RWPE1 (cell line): ENCODE data around the gene JCAD.
A peak's percentile ranks its signal among the peaks of the same experiment; 100 is the strongest.

Experiments used
- CTCF ChIA-PET: fragments of 350-600 bp; sonication (Branson Sonifier 250); formaldehyde crosslinking; extraction: SDS; loops from one replicate; lab custom pipeline; 2021; lab: Yijun Ruan, JAX
- POLR2A ChIA-PET: fragments of 400-600 bp; formaldehyde crosslinking; extraction: SDS; loops from one replicate; lab custom pipeline; 2020; ENCODE audit warnings: antibody characterized with exemption; ENCODE audit not compliant: low non-redundant PET; lab: Yijun Ruan, JAX
- DNase-seq: peaks from one replicate; pipeline ENCODE4 v3.0.0; 2012; ENCODE audit warnings: low spot score
- H3K27ac ChIP-seq: fragments of 450-650 bp; 2 replicates; pipeline ENCODE4 v1.5.1; 2017
- TF ChIP-seq, protein P1 (sequence below): fragments of 450-650 bp; conservative IDR thresholded peaks from 2 replicates; pipeline ENCODE4 v1.5.1; 2017; ENCODE audit warnings: low read depth, mild to moderate bottlenecking

The JCAD gene

DNA sequence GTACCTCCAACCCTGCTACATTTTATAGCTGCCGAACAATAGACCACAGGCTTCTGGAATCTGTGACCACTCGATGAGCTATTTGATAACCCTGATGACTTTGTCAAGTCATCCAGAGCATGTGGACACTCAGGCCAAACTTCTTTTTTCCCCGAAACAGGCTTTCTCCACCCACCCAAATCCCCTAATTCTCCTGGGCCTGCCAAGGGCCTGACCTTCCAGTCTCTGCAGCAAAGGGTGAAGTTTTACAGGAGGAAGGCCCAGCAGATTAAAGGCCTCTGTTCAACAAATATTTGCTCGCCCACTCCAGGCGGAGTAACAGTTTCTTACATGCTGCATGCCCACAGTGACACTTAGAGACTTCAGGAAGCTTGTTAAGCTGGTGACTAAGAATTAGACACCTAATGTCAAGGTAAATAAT is 2.0 kb downstream of the JCAD start:
- CTCF ChIA-PET = no interaction called here

DNA sequence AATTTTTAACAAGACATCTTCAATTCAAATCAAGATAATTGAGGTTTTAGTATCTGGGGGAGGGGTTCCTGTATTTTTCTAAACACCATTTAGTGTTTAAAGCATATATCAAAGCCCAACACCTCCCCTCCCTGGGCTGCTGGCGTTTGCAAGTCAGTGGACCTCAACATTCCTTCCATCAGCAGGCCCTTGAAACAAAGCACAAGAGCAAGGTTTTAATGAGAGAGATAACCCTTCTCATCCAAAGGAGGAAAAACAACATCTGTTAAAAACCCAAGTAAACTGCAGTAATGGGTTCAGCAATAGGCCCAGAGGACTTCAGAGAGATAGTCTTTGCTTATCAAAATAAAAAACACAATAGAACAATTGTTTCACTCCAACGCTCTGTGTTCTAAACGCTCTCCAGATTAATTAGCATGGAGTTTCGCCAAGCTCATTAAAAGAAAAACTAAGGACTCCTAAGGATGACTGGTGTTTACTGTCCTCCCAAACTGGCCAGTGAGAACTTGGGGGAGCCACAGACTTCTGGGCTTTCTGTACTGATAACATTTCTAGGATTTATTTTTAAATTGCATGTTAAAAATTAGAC is 2.5 kb downstream of the JCAD start:
- H3K27ac ChIP-seq = no peak overlapping the region
- TF ChIP-seq, protein P1, sequence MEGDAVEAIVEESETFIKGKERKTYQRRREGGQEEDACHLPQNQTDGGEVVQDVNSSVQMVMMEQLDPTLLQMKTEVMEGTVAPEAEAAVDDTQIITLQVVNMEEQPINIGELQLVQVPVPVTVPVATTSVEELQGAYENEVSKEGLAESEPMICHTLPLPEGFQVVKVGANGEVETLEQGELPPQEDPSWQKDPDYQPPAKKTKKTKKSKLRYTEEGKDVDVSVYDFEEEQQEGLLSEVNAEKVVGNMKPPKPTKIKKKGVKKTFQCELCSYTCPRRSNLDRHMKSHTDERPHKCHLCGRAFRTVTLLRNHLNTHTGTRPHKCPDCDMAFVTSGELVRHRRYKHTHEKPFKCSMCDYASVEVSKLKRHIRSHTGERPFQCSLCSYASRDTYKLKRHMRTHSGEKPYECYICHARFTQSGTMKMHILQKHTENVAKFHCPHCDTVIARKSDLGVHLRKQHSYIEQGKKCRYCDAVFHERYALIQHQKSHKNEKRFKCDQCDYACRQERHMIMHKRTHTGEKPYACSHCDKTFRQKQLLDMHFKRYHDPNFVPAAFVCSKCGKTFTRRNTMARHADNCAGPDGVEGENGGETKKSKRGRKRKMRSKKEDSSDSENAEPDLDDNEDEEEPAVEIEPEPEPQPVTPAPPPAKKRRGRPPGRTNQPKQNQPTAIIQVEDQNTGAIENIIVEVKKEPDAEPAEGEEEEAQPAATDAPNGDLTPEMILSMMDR = no peak
- no peak for DNase-seq
- ChIA-PET CTCF (no interaction called here), POLR2A (no interaction called here)

More for the DNA sequence above, 2.0 kb downstream of the JCAD start:
- no peak overlapping the region for H3K27ac ChIP-seq
- no peak for DNase-seq
- POLR2A ChIA-PET = no interaction called here
- TF ChIP-seq, protein P1 = no peak

DNA sequence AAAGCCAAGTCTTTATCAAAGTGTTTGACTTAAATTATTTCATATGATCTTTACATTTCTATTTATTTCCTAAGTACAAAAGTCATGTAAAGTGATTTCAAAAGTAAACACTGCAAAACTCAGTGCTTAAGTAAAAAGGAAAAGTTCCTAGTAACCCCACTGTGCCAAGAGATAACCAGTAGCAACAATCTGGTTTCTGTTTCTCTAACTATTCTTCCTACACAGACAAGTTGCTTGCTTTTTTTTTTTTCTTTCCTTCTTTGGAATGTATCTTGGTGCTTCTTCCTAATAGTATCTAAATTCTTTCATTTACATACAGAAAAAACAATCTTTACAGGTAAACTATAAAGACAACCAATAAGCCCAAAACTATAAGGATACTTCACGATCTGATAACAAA is 3.1 kb downstream of the JCAD start:
- no peak overlapping the region for H3K27ac ChIP-seq
- ChIA-PET POLR2A (no interaction called here), CTCF (no interaction called here)
- TF ChIP-seq, protein P1 = no peak
- DNase-seq = no peak

DNA sequence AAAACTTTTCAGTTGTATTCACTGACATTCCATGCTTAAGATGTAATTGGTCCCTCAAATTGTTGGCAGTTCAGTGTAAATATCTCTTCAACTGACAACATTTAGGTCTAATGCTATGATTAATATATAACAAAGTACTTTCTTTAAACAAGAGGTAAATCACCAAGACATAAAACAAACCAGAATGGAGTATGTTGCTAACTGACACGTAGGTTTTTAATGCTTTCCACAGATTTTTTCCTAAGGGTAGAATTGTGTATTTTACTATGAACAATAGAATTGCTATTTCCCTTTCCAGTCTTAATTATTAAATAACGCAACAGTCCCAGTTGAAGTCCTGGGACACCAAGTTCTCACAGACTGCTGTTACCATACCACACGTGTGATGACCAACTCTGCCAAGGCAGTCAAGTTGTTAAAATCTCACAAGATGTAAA is 4.1 kb downstream of the JCAD start:
- no peak overlapping the region for H3K27ac ChIP-seq
- DNase-seq = no peak
- TF ChIP-seq, protein P1 = no peak
- CTCF ChIA-PET = no interaction called here
- POLR2A ChIA-PET = no interaction called here

DNA sequence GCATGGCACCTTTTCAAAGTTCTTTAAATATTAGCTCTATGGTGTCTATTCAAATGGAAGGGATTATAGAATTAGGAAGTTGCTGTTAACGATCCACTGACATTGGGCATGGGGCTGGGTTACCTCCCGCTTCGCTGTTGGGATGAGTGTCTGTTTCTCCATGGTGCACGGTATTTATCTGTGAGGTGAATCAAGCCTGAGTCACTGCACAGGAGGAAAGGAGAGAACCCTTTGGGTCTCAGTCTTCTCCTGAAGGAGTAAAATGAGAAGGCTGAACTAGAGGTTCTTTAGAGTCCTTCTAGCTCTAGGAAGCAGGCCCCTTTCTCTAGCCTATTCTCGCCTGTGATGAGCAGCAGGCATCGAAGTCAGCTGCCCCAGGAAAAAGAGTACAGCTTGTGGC is 7.3 kb downstream of the JCAD start:
- DNase-seq = peak; percentile 26
- no peak overlapping the region for H3K27ac ChIP-seq
- ChIA-PET CTCF (no interaction called here), POLR2A (no interaction called here)
- TF ChIP-seq, protein P1 = no peak

DNA sequence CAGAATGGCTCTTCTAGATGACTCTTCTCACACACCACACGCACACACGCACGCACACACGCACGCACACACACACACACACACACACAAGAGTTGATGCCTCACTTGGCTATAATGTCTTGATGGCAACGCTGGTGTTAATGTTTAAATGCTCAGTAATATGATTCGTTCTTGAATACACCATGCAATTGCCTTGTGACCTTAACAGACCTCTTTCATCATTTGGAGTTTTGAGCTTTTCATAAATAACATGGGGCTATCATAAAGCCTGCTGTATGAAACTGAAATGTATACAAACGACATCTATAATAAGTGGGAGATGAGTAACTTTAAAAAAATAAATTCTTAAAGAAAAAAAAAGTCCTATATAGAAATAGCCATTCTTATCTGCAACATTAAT is 8.2 kb downstream of the JCAD start:
- ChIA-PET POLR2A (no interaction called here), CTCF (interaction anchor here (0.6 kb wide), 1 partner anchor 664 kb away, joined by 4 read pairs; no protein-coding TSS in a partner anchor)
- H3K27ac ChIP-seq = no peak overlapping the region
- TF ChIP-seq, protein P1 = no peak
- DNase-seq = no peak
